ENCODE data around the gene SMYD4. TPM values are rescaled to one million over a fixed set of nuclear protein-coding genes. Genes with fewer than 3 reads are reported as not detected.

Gene SMYD4
- 28.6 TPM for polyA plus RNA-seq (2013, experiment 1 of 4)
- polyA plus RNA-seq (2013, experiment 2 of 4), result 25.5 TPM
- polyA plus RNA-seq (2013, experiment 3 of 4), result 16.7 TPM
- polyA plus RNA-seq (2013, experiment 4 of 4), result 17.3 TPM

GRCh38 chr17:1829592-1830257 is at the start of gene SMYD4, which contains the start of gene RPA1:
Gene SMYD4, minus strand, starts transcription at chr17:1829902. Its CDS starts 1,908 bp downstream, at chr17:1827994.
Gene RPA1, plus strand, starts transcription at chr17:1830005. Its CDS starts 89 bp downstream, at chr17:1830094.
- Histone ChIP-seq H3K27ac (ENCODE audit: insufficient read depth, low read depth, low read length, poor library complexity, severe bottlenecking) (peak within 1 kb of the TSS; percentile 27), H3K27me3 (ENCODE audit: control insufficient read depth, insufficient read depth, low read length, poor library complexity, severe bottlenecking) (no peaks in the 10 kb centered on the region), H3K36me3 (ENCODE audit: control insufficient read depth, insufficient read depth, low read length) (peaks cover 15% of the 10 kb centered on the region), H3K4me3 (ENCODE audit: insufficient read depth, low read depth, low read length) (peak within 1 kb of the TSS; percentile 76), H3K9me3 (ENCODE audit: control insufficient read depth, low read length) (no peaks in the 10 kb centered on the region), H3K4me1 (ENCODE audit: control insufficient read depth, insufficient read depth, low read length) (peaks cover 5% of the 10 kb centered on the region)
- 0% methylated on average over 83 of the region's 83 CpGs for WGBS, 2 experiments

GRCh38 chr17:1878419-1879121 is 48.9 kb upstream of the SMYD4 start:
- Histone ChIP-seq H3K9me3 (ENCODE audit: control insufficient read depth, low read length) (no peaks in the 10 kb centered on the region), H3K27ac (ENCODE audit: insufficient read depth, low read depth, low read length, poor library complexity, severe bottlenecking) (no peak overlapping the region), H3K4me3 (ENCODE audit: insufficient read depth, low read depth, low read length) (no peak overlapping the region), H3K4me1 (ENCODE audit: control insufficient read depth, insufficient read depth, low read length) (no peaks in the 10 kb centered on the region), H3K36me3 (ENCODE audit: control insufficient read depth, insufficient read depth, low read length) (peaks cover 18% of the 10 kb centered on the region), H3K27me3 (ENCODE audit: control insufficient read depth, insufficient read depth, low read length, poor library complexity, severe bottlenecking) (no peaks in the 10 kb centered on the region)
- 96% methylated on average over 17 of the region's 17 CpGs for WGBS, 2 experiments

GRCh38 chr17:1875597-1875996 is 45.9 kb upstream of the SMYD4 start:
- Histone ChIP-seq H3K4me1 (ENCODE audit: control insufficient read depth, insufficient read depth, low read length) (no peaks in the 10 kb centered on the region), H3K36me3 (ENCODE audit: control insufficient read depth, insufficient read depth, low read length) (peaks cover 21% of the 10 kb centered on the region), H3K27me3 (ENCODE audit: control insufficient read depth, insufficient read depth, low read length, poor library complexity, severe bottlenecking) (no peaks in the 10 kb centered on the region), H3K27ac (ENCODE audit: insufficient read depth, low read depth, low read length, poor library complexity, severe bottlenecking) (no peak overlapping the region), H3K9me3 (ENCODE audit: control insufficient read depth, low read length) (no peaks in the 10 kb centered on the region), H3K4me3 (ENCODE audit: insufficient read depth, low read depth, low read length) (no peak overlapping the region)
- 97 to 100% methylated on average over 4 of the region's 4 CpGs for WGBS, 2 experiments

GRCh38 chr17:1873418-1873817 is 43.7 kb upstream of the SMYD4 start:
- no peaks in the 10 kb centered on the region for H3K4me1 ChIP-seq (ENCODE audit: control insufficient read depth, insufficient read depth, low read length)
- no peaks in the 10 kb centered on the region for H3K9me3 ChIP-seq (ENCODE audit: control insufficient read depth, low read length)
- H3K36me3 ChIP-seq (ENCODE audit: control insufficient read depth, insufficient read depth, low read length), result peaks cover 26% of the 10 kb centered on the region
- H3K4me3 ChIP-seq (ENCODE audit: insufficient read depth, low read depth, low read length), result no peak overlapping the region
- WGBS, 2 experiments, result 95 to 96% methylated on average over 8 of the region's 9 CpGs
- H3K27me3 ChIP-seq (ENCODE audit: control insufficient read depth, insufficient read depth, low read length, poor library complexity, severe bottlenecking), result no peaks in the 10 kb centered on the region
- no peak overlapping the region for H3K27ac ChIP-seq (ENCODE audit: insufficient read depth, low read depth, low read length, poor library complexity, severe bottlenecking)

- no peaks in the 10 kb centered on the region for H3K9me3 ChIP-seq (ENCODE audit: control insufficient read depth, low read length)
- no peaks in the 10 kb centered on the region for H3K4me1 ChIP-seq (ENCODE audit: control insufficient read depth, insufficient read depth, low read length)
- no peaks in the 10 kb centered on the region for H3K27me3 ChIP-seq (ENCODE audit: control insufficient read depth, insufficient read depth, low read length, poor library complexity, severe bottlenecking)
- H3K36me3 ChIP-seq (ENCODE audit: control insufficient read depth, insufficient read depth, low read length), result peaks cover 26% of the 10 kb centered on the region
- WGBS, 2 experiments, result 95% methylated on average over 4 of the region's 4 CpGs
- H3K27ac ChIP-seq (ENCODE audit: insufficient read depth, low read depth, low read length, poor library complexity, severe bottlenecking), result no peak overlapping the region
- no peak overlapping the region for H3K4me3 ChIP-seq (ENCODE audit: insufficient read depth, low read depth, low read length)
Observed at GRCh38 chr17:1872976-1873375, 43.3 kb upstream of the SMYD4 start.

GRCh38 chr17:1872254-1872653 is 42.6 kb upstream of the SMYD4 start:
- H3K4me3 ChIP-seq (ENCODE audit: insufficient read depth, low read depth, low read length), result no peak overlapping the region
- H3K27ac ChIP-seq (ENCODE audit: insufficient read depth, low read depth, low read length, poor library complexity, severe bottlenecking), result no peak overlapping the region
- H3K27me3 ChIP-seq (ENCODE audit: control insufficient read depth, insufficient read depth, low read length, poor library complexity, severe bottlenecking), result no peaks in the 10 kb centered on the region
- H3K9me3 ChIP-seq (ENCODE audit: control insufficient read depth, low read length), result no peaks in the 10 kb centered on the region
- H3K4me1 ChIP-seq (ENCODE audit: control insufficient read depth, insufficient read depth, low read length), result no peaks in the 10 kb centered on the region
- 95 to 96% methylated on average over 12 of the region's 12 CpGs for WGBS, 2 experiments
- H3K36me3 ChIP-seq (ENCODE audit: control insufficient read depth, insufficient read depth, low read length), result peaks cover 20% of the 10 kb centered on the region

- WGBS, 2 experiments, result 94 to 96% methylated on average over 5 of the region's 5 CpGs
- no peaks in the 10 kb centered on the region for H3K9me3 ChIP-seq (ENCODE audit: control insufficient read depth, low read length)
- no peak overlapping the region for H3K4me3 ChIP-seq (ENCODE audit: insufficient read depth, low read depth, low read length)
- no peaks in the 10 kb centered on the region for H3K4me1 ChIP-seq (ENCODE audit: control insufficient read depth, insufficient read depth, low read length)
- no peak overlapping the region for H3K27ac ChIP-seq (ENCODE audit: insufficient read depth, low read depth, low read length, poor library complexity, severe bottlenecking)
- peaks cover 15% of the 10 kb centered on the region for H3K36me3 ChIP-seq (ENCODE audit: control insufficient read depth, insufficient read depth, low read length)
- no peaks in the 10 kb centered on the region for H3K27me3 ChIP-seq (ENCODE audit: control insufficient read depth, insufficient read depth, low read length, poor library complexity, severe bottlenecking)
Observed at GRCh38 chr17:1871756-1872155, 42.1 kb upstream of the SMYD4 start.

GRCh38 chr17:1870592-1870991 is 40.9 kb upstream of the SMYD4 start:
- Histone ChIP-seq H3K36me3 (ENCODE audit: control insufficient read depth, insufficient read depth, low read length) (peaks cover 12% of the 10 kb centered on the region), H3K4me3 (ENCODE audit: insufficient read depth, low read depth, low read length) (no peak overlapping the region), H3K27me3 (ENCODE audit: control insufficient read depth, insufficient read depth, low read length, poor library complexity, severe bottlenecking) (no peaks in the 10 kb centered on the region), H3K27ac (ENCODE audit: insufficient read depth, low read depth, low read length, poor library complexity, severe bottlenecking) (no peak overlapping the region), H3K4me1 (ENCODE audit: control insufficient read depth, insufficient read depth, low read length) (no peaks in the 10 kb centered on the region), H3K9me3 (ENCODE audit: control insufficient read depth, low read length) (no peaks in the 10 kb centered on the region)
- 78 to 95% methylated on average over 2 to 3 of the region's 3 CpGs for WGBS, 2 experiments

- peaks cover 7% of the 10 kb centered on the region for H3K36me3 ChIP-seq (ENCODE audit: control insufficient read depth, insufficient read depth, low read length)
Observed at GRCh38 chr17:1868090-1868489, 38.4 kb upstream of the SMYD4 start.

GRCh38 chr17:1867307-1867706 is 37.6 kb upstream of the SMYD4 start:
- H3K4me3 ChIP-seq (ENCODE audit: insufficient read depth, low read depth, low read length), result no peak overlapping the region
- no peaks in the 10 kb centered on the region for H3K9me3 ChIP-seq (ENCODE audit: control insufficient read depth, low read length)
- WGBS, 2 experiments, result 96 to 99% methylated on average over 3 of the region's 3 CpGs
- no peaks in the 10 kb centered on the region for H3K27me3 ChIP-seq (ENCODE audit: control insufficient read depth, insufficient read depth, low read length, poor library complexity, severe bottlenecking)
- H3K4me1 ChIP-seq (ENCODE audit: control insufficient read depth, insufficient read depth, low read length), result no peaks in the 10 kb centered on the region
- H3K27ac ChIP-seq (ENCODE audit: insufficient read depth, low read depth, low read length, poor library complexity, severe bottlenecking), result no peak overlapping the region
- H3K36me3 ChIP-seq (ENCODE audit: control insufficient read depth, insufficient read depth, low read length), result peaks cover 7% of the 10 kb centered on the region

More at GRCh38 chr17:1868090-1868489, 38.4 kb upstream of the SMYD4 start:
- no peaks in the 10 kb centered on the region for H3K9me3 ChIP-seq (ENCODE audit: control insufficient read depth, low read length)
- no peak overlapping the region for H3K27ac ChIP-seq (ENCODE audit: insufficient read depth, low read depth, low read length, poor library complexity, severe bottlenecking)
- H3K4me1 ChIP-seq (ENCODE audit: control insufficient read depth, insufficient read depth, low read length), result no peaks in the 10 kb centered on the region
- no peaks in the 10 kb centered on the region for H3K27me3 ChIP-seq (ENCODE audit: control insufficient read depth, insufficient read depth, low read length, poor library complexity, severe bottlenecking)
- WGBS, 2 experiments, result 95 to 97% methylated on average over 8 of the region's 8 CpGs
- no peak overlapping the region for H3K4me3 ChIP-seq (ENCODE audit: insufficient read depth, low read depth, low read length)

Data from ectodermal cell (in vitro differentiated cells).